ENCODE results near the gene ALPG.

DNA sequence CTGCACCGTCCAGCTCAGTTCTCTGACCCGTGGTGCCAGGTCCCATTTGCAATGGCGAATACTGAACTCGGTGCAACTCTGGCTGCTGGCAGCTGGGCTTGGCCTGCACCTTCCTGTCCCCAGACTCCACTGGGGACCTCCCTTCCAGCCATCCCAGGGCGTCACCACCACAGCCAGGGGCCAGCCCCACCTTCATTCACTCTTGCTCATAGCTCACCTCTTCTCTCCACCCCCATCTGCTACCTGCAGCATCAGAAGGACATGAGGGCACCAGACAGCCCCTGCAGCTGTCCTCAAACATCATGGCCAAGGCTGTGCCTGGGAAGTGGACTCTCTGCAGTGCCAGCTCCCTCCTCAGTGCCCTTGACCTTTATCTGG is 33.1 kb downstream of the ALPG start:
- TF ChIP-seq SP4 (CRISPR knock-in tag; IDR thresholded peaks at IDR 0.05): no peak
- no peak for TF ChIP-seq ZSCAN29 (CRISPR knock-in tag; conservative IDR thresholded peaks at IDR 0.05)
- TF ChIP-seq, protein P1, sequence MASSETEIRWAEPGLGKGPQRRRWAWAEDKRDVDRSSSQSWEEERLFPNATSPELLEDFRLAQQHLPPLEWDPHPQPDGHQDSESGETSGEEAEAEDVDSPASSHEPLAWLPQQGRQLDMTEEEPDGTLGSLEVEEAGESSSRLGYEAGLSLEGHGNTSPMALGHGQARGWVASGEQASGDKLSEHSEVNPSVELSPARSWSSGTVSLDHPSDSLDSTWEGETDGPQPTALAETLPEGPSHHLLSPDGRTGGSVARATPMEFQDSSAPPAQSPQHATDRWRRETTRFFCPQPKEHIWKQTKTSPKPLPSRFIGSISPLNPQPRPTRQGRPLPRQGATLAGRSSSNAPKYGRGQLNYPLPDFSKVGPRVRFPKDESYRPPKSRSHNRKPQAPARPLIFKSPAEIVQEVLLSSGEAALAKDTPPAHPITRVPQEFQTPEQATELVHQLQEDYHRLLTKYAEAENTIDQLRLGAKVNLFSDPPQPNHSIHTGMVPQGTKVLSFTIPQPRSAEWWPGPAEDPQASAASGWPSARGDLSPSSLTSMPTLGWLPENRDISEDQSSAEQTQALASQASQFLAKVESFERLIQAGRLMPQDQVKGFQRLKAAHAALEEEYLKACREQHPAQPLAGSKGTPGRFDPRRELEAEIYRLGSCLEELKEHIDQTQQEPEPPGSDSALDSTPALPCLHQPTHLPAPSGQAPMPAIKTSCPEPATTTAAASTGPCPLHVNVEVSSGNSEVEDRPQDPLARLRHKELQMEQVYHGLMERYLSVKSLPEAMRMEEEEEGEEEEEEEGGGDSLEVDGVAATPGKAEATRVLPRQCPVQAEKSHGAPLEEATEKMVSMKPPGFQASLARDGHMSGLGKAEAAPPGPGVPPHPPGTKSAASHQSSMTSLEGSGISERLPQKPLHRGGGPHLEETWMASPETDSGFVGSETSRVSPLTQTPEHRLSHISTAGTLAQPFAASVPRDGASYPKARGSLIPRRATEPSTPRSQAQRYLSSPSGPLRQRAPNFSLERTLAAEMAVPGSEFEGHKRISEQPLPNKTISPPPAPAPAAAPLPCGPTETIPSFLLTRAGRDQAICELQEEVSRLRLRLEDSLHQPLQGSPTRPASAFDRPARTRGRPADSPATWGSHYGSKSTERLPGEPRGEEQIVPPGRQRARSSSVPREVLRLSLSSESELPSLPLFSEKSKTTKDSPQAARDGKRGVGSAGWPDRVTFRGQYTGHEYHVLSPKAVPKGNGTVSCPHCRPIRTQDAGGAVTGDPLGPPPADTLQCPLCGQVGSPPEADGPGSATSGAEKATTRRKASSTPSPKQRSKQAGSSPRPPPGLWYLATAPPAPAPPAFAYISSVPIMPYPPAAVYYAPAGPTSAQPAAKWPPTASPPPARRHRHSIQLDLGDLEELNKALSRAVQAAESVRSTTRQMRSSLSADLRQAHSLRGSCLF (CRISPR knock-in tag; IDR thresholded peaks at IDR 0.05; ENCODE audit: borderline replicate concordance): no peak
- no peak for TF ChIP-seq EP300 (IDR thresholded peaks at IDR 0.05; ENCODE audit: low read depth in 2 of 2, low read length in 2 of 2)
- no peak for TF ChIP-seq EP300 (CRISPR knock-in tag; IDR thresholded peaks at IDR 0.05; ENCODE audit: borderline replicate concordance)
- no peak for TF ChIP-seq POLR2A (IDR thresholded peaks at IDR 0.05; ENCODE audit: insufficient read depth in 1 of 2, low read depth in 2 of 2, low read length in 2 of 2)

Data from HepG2 (cell line).